Neural cell (in vitro differentiated cells): ENCODE data around the gene BMPR1B. TPM values are rescaled to one million over a fixed set of nuclear protein-coding genes. Genes with fewer than 3 reads are reported as not detected.

Source experiments
- H2AFZ ChIP-seq: fragments of 200-600, 300-800 bp; sonication (generic), shearing (Covaris generic); 2 replicates; pipeline ENCODE4 v1.6.0; 2014; ENCODE audit warnings: low read depth, mild to moderate bottlenecking, antibody characterized with exemption, low read length, moderate library complexity
- H3F3A ChIP-seq: fragments of 200-600 bp; shearing (Covaris generic); 2 replicates; pipeline ENCODE4 v1.6.1; 2016; ENCODE audit warnings: mild to moderate bottlenecking, moderate library complexity, mixed read lengths, antibody characterized with exemption, low read length; ENCODE audit not compliant: insufficient read depth, poor library complexity, severe bottlenecking
- H3K27ac ChIP-seq: fragments of 200-600, 300-800 bp; sonication (generic), shearing (Covaris generic); 2 replicates; pipeline ENCODE4 v1.5.1; 2014; ENCODE audit warnings: mild to moderate bottlenecking, low read length, moderate library complexity
- H3K27me3 ChIP-seq: fragments of 300-800, 200-600 bp; sonication (generic), shearing (Covaris generic); 2 replicates; pipeline ENCODE4 v1.6.0; 2014; ENCODE audit warnings: mild to moderate bottlenecking, low read depth, low read length, moderate library complexity; ENCODE audit not compliant: insufficient read depth
- H3K36me3 ChIP-seq: fragments of 300-800, 200-600 bp; sonication (generic), shearing (Covaris generic); 2 replicates; pipeline ENCODE4 v1.5.1; 2014; ENCODE audit warnings: mild to moderate bottlenecking, antibody characterized with exemption, low read length, moderate library complexity; ENCODE audit not compliant: insufficient read depth
- H3K4me2 ChIP-seq: fragments of 300-800, 200-600 bp; sonication (generic), shearing (Covaris generic); 2 replicates; pipeline ENCODE4 v1.6.0; 2014; ENCODE audit warnings: mild to moderate bottlenecking, low read length
- H3K4me3 ChIP-seq: fragments of 300-800, 200-600 bp; sonication (generic), shearing (Covaris generic); 2 replicates; pipeline ENCODE4 v1.5.1; 2014; ENCODE audit warnings: mild to moderate bottlenecking, low read length, moderate library complexity
- H3K79me2 ChIP-seq: fragments of 200-600 bp; shearing (Covaris generic); replicated peaks from 2 replicates; pipeline ENCODE4 v1.6.0; 2014; ENCODE audit warnings: mild to moderate bottlenecking, low read length, moderate library complexity; ENCODE audit not compliant: insufficient read depth
- H3K9ac ChIP-seq: fragments of 300-800, 200-600 bp; sonication (generic), shearing (Covaris generic); 2 replicates; pipeline ENCODE4 v1.6.1; 2016; ENCODE audit warnings: mild to moderate bottlenecking, low read length, mixed read lengths
- H3K9me2 ChIP-seq: fragments of 200-600 bp; shearing (Covaris generic); 2 replicates; pipeline ENCODE4 v1.6.1; 2016; ENCODE audit warnings: mild to moderate bottlenecking, low read length, mixed read lengths; ENCODE audit not compliant: insufficient read depth
- H3K9me3 ChIP-seq: fragments of 200-600, 300-800 bp; sonication (generic), shearing (Covaris generic); 2 replicates; pipeline ENCODE4 v1.6.1; 2016; ENCODE audit warnings: mild to moderate bottlenecking, mixed run types, low read length, moderate library complexity, mixed read lengths
- H4K20me1 ChIP-seq: fragments of 200-600 bp; shearing (Covaris generic); 2 replicates; pipeline ENCODE4 v1.6.1; 2016; ENCODE audit warnings: mild to moderate bottlenecking, mixed run types; ENCODE audit not compliant: insufficient read depth
- CTCF ChIP-seq: fragments of 450-650 bp; IDR thresholded peaks from 2 replicates; pipeline ENCODE4 v1.5.1; 2014; ENCODE audit warnings: antibody characterized with exemption, mild to moderate bottlenecking, moderate library complexity; ENCODE audit not compliant: poor library complexity, severe bottlenecking
- EP300 ChIP-seq: fragments of 450-650 bp; conservative IDR thresholded peaks from 2 replicates; pipeline ENCODE4 v1.6.1; 2014; ENCODE audit warnings: antibody characterized with exemption, mild to moderate bottlenecking, moderate library complexity; ENCODE audit not compliant: poor library complexity, severe bottlenecking
- EZH2 ChIP-seq: fragments of 200-600, 300-800 bp; shearing (Covaris generic), sonication (generic); IDR thresholded peaks from 2 replicates; pipeline ENCODE4 v1.6.1; 2014; ENCODE audit warnings: antibody characterized with exemption, low read length, borderline replicate concordance, mild to moderate bottlenecking; ENCODE audit not compliant: insufficient read depth, poor library complexity, severe bottlenecking
- MXI1 ChIP-seq: fragments of 450-650 bp; conservative IDR thresholded peaks from 2 replicates; pipeline ENCODE4 v1.6.1; 2014; ENCODE audit warnings: antibody characterized with exemption, mild to moderate bottlenecking; ENCODE audit not compliant: poor library complexity, severe bottlenecking
- POLR2AphosphoS5 ChIP-seq: IDR thresholded peaks from 2 replicates; pipeline ENCODE4 v1.6.1; 2012
- RAD21 ChIP-seq: fragments of 450-650 bp; conservative IDR thresholded peaks from 2 replicates; pipeline ENCODE4 v1.6.1; 2014; ENCODE audit warnings: antibody characterized with exemption, mild to moderate bottlenecking, moderate library complexity
- REST ChIP-seq: IDR thresholded peaks from 2 replicates; pipeline ENCODE4 v1.6.1; 2012; ENCODE audit warnings: borderline replicate concordance
- SMC3 ChIP-seq: fragments of 450-650 bp; conservative IDR thresholded peaks from 2 replicates; pipeline ENCODE4 v1.6.1; 2014; ENCODE audit warnings: antibody characterized with exemption, mild to moderate bottlenecking, moderate library complexity; ENCODE audit not compliant: poor library complexity
- TAF1 ChIP-seq: IDR thresholded peaks from 2 replicates; pipeline ENCODE4 v1.6.1; 2012; ENCODE audit warnings: low read depth
- polyA plus RNA-seq: library from polyadenylated mRNA; depleted of rRNA; stranded (reverse); fragments of >200 nt; gene quantifications from 2 replicates; pipeline ENCODE4 v1.2.3, GENCODE V29; 2014

Gene BMPR1B
- polyA plus RNA-seq, 1 donor from 2014 or later = 1.6 TPM

GRCh38 chr4:95077864-95078263 lies 320.1 kb downstream of the BMPR1B start:
- H3K9me2 ChIP-seq = no peaks in the 10 kb centered on the region
- H3K79me2 ChIP-seq = no peaks in the 10 kb centered on the region
- H3F3A ChIP-seq = no peaks in the 10 kb centered on the region
- TF ChIP-seq CTCF (no peak), SMC3 (no peak), MXI1 (no peak), EP300 (no peak), TAF1 (no peak), POLR2AphosphoS5 (no peak), EZH2 (no peak), REST (no peak), RAD21 (no peak)
- no peaks in the 10 kb centered on the region for H3K9me3 ChIP-seq
- no peak overlapping the region for H3K4me3 ChIP-seq
- no peak overlapping the region for H3K27ac ChIP-seq
- no peak overlapping the region for H2AFZ ChIP-seq
- H4K20me1 ChIP-seq = no peaks in the 10 kb centered on the region
- no peaks in the 10 kb centered on the region for H3K27me3 ChIP-seq
- H3K36me3 ChIP-seq = no peaks in the 10 kb centered on the region
- H3K4me2 ChIP-seq = no peak overlapping the region
- H3K9ac ChIP-seq = no peak overlapping the region

- H3F3A ChIP-seq = no peaks in the 10 kb centered on the region
- no peaks in the 10 kb centered on the region for H3K36me3 ChIP-seq
- TF ChIP-seq EP300 (no peak), TAF1 (no peak), POLR2AphosphoS5 (no peak), RAD21 (no peak), CTCF (no peak), MXI1 (no peak), EZH2 (no peak), REST (no peak), SMC3 (no peak)
- no peaks in the 10 kb centered on the region for H3K9me2 ChIP-seq
- H2AFZ ChIP-seq = no peak overlapping the region
- no peaks in the 10 kb centered on the region for H3K27me3 ChIP-seq
- no peak overlapping the region for H3K4me3 ChIP-seq
- H3K9me3 ChIP-seq = no peaks in the 10 kb centered on the region
- no peaks in the 10 kb centered on the region for H4K20me1 ChIP-seq
- H3K4me2 ChIP-seq = no peak overlapping the region
- no peak overlapping the region for H3K9ac ChIP-seq
- no peaks in the 10 kb centered on the region for H3K79me2 ChIP-seq
- H3K27ac ChIP-seq = no peak overlapping the region
Observed at GRCh38 chr4:95080969-95081368, 323.2 kb downstream of the BMPR1B start.
